CD4-positive, alpha-beta T cell treated with Interleukin-15 for 1 hour (primary cell): ENCODE data around the gene TEX13A.
"Not testable (repeated sequence)": the region's sequence is repeated elsewhere in the genome, so short reads cannot be mapped to it uniquely, and the experiment has no call there.

Source experiments
- DNase-seq: peaks from one replicate; pipeline ENCODE4 v3.0.0-alpha.2; 2020

The TEX13A gene, protein sequence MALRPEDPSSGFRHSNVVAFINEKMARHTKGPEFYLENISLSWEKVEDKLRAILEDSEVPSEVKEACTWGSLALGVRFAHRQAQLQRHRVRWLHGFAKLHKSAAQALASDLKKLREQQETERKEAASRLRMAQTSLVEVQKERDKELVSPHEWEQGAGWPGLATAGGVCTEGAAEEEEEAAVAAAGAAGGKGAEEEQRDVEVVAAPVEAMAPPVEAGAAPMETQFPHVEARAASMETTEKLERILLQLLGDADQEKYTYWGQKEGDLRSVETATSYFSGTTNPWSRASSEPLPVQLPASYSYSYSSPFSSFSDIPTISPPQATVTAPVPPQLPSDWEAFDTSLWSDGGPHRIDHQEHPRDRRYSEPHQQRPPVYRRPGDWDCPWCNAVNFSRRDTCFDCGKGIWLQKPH

GRCh38 chrX:105220636-105221035 lies at the start of gene TEX13A:
Gene TEX13A (minus strand): TSS chrX:105220694. CDS start chrX:105220397, 297 bp downstream.
- DNase-seq, result no peak

DNA sequence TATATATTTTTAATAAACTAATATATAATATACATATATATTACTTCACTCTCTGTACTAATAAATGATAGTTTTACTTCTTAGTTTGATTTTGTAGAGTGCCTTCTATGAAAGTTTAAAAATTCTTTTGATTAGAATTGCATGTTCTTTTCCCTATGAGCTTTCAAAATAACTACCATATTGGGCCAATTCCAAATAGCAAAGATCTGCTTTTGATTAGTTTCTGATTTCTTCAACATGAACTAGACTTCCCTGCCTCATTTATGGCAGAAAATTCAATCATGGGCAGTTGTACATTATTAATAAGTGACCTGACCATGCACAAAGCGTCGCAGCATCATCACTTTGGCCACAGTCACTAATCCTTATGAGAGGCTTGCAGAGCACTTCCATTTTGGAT lies 48.9 kb upstream of the TEX13A start:
- DNase-seq, result no peak

DNA sequence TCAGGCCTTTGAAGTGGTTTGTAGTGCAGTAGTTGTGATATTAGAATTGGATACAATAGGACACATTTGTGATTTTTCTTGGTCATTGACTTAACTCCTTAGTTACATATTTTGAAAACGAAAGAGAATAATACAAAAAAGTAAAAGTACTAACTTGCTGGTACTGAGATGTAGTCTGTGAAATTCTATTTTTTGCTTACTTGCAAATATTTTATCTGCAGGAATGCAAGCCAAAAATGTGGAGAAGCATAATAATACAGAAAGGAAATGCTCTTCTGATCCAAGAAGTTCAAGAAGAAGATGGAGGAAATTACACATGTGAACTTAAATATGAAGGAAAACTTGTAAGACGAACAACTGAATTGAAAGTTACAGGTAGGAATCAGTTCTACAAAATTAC lies 46.7 kb upstream of the TEX13A start:
- no peak for DNase-seq

DNA sequence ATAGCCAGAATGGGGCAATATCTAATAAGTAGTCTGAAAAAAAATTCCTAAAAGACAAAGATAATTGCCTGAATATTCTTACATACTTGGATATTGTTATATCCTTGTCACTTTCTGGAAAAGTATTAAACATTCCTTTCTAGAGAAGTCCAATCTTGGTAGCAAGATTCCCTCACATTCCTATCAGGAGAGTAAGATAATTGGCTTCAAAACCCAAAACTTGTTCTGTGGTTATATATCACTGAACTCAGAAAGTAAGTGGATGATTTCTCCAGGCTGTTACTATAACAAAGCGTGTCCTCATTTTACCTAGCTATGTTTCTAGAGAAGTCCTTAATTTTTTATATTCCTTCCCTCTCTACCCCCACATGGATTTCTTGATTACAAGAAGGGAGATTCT lies 46.0 kb upstream of the TEX13A start:
- DNase-seq, result no peak

GRCh38 chrX:105265093-105265492 lies 44.6 kb upstream of the TEX13A start:
- no peak for DNase-seq

DNA sequence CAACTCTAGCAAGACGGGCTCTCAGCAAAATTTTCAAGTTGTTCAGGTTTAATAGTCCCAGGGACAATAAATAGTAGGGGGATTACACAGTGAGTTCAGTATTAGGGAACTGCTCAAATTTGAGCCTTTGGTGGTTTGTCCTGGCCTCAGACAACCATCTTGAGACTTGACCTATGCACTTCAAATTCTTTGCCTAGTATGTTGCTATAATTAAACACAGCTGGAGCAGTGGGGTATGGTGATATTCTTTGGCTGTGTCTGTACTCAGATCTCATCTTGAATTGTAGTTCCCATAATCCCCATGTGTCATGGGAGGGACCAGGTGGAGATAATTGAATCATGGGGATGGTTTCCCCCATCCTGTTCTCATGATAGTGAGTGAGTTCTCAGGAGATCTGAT lies 43.3 kb upstream of the TEX13A start:
- DNase-seq, result no peak

DNA sequence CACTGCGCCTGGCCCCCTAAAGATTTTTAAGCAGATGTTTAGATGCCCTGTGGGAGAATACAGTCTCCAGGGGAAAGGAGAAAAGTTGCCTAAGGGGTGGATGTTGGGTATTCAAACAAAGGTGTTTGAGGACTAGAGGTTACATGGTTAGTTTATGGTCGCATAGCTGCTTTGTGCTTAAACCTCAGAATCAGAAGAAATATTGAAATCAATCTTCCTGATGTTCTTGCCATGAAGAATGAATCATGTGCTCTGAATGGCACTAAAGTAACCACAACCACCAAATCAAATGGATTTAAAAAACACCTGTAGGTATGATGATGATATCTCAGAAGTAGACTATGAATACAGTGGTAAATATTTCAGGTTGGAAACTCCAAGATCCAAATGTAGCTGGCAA lies 42.7 kb upstream of the TEX13A start:
- DNase-seq, result no peak

DNA sequence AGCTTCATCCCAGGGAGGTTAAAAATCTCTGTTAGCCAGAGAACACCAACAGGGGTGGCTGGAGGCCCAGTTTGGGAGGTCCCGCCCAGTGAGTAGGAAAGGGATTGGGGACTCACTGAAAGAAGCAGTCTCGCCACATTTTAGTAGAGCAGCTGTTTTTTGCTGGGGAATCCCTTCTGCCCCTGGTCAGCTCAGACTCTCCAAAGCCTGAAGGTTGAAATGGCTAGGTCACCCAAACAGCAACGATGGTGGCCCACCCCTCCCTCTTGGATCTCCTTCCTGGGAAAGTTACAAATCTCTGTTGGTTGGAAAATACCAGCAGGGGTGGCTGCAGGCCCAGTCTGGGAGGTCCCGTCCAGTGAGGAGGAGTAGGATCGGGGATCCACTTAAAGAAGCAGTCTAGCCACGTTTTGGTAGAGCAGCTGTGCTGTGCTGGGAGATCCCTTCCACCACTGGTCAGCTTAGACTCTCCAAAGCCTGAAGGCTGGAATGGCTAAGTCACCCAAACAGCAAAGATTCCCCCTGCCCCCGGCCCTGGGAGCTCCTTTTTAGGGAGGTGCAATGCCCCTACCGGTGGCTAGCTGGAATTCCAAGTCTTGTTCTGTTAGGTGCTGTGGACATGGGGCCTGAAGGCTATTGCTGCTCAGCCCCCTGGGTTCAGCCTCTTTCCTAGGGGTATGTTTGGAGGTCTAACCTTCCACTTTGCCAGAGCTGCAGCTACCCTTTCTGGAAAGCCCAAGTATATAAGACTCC lies 40.0 kb upstream of the TEX13A start:
- no peak for DNase-seq

- no peak for DNase-seq
Measured at GRCh38 chrX:105241056-105241455, 20.6 kb upstream of the TEX13A start.

- DNase-seq, result not testable (repeated sequence)
Measured at GRCh38 chrX:105237407-105237806, 16.9 kb upstream of the TEX13A start.

GRCh38 chrX:105229146-105229545 lies 8.7 kb upstream of the TEX13A start:
- no peak for DNase-seq

DNA sequence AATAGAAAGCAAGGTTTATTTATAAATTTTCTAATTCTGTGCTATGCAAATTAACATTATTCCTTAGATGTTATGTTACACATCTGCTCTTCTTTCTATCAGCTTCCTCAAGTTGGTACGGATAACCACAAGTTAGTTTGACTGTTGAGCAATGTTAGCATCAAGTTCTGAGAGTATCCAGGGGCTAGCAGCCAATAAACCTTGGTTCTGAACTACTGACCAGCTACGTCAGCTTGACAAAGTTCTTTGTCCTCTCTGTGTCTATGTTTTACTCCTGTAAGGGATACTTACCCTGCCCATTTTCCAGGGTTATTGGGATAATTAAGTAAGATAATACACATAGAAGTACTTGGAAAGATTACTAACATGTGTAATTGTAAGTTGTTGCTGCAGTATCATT lies 8.1 kb upstream of the TEX13A start:
- no peak for DNase-seq

DNA sequence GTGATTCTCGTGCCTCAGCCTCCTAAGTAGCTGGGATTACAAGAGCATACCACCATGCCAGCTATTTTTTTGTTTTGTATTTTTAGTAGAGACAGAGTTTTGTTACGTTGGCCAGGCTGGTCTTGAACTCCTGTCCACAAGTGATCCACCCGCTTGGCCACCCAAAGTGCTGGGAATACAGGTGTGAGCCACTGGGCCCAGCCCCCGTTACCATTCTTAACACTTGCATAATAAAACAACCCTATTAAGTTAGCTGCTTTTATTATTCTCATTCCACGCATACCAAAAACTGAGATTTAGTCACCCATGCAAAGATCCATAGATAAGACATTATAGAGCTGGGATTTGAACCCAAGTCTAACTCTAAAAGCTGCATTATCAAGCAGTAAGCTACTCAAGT lies 6.0 kb upstream of the TEX13A start:
- no peak for DNase-seq

DNA sequence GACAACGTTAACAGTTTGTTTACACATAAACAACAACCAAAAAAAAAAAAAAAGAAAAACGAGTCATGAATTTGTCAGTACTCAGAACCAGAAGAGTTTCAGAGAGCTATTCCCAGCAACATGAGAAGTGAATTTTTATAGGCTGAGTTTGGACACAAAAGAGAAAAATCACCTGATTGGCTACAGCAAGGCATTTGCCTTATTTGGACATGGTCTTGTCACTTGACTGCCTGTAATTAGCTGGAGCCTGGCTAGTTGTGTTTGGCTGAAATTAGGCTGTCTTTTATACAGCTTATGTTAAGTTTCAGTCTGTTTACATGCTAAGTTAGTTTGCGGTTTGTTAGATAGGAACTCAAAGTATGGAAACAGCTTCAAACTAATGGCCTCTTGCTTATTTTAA lies 880 bp upstream of the TEX13A start:
- DNase-seq, result no peak

DNA sequence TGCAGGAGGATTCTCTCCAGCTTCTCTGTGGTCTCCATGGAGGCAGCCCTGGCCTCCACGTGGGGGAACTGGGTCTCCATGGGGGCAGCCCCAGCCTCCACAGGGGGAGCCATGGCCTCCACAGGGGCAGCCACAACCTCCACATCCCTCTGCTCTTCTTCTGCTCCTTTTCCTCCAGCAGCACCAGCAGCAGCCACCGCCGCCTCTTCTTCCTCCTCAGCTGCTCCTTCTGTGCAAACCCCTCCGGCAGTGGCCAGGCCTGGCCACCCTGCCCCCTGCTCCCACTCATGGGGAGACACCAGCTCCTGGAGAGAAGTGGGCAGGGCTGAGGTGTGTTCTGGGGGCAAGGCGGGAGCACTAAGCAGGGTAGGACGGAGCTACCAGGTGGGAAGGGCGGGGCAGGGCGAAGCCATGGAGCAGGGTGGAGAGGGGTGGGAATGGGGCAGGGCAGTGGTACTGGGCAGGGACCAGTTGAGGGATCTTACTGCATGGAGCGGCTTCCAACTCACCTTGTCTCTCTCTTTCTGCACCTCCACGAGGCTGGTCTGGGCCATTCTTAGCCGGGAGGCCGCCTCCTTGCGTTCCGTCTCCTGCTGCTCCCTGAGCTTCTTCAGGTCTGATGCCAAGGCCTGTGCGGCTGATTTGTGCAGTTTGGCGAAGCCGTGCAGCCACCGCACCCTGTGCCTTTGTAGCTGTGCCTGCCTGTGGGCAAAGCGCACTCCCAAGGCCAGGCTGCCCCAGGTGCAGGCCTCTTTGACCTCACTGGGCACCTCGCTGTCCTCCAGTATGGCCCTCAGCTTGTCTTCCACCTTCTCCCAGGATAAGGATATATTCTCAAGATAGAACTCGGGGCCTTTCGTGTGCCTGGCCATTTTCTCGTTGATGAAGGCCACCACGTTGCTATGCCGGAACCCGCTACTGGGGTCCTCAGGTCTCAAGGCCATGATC lies 766 bp downstream of the TEX13A start:
- DNase-seq, result no peak

DNA sequence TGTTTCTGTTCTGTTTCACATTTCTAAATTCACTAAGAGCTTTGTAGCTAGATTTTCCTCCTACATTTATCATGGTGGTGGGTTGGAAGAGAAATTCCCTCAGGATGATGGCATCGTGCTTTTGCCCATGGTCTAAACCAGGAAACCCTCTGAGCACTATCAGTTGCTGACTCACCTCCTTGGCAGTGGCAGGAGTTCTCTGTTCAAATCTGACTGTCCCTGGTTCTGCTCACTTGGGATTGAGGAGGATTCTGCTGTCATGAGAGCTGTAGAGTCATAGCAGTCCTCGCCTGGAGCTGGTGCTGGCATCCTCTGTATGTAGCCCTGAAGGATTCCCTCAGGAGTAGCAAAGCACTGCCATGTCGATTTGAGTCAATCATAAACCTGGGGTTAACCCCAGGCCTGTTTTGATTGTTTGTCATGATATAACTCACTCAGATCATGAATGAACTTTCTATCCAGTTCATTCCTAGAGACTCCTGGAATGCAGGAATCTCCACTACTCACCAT lies 9.4 kb downstream of the TEX13A start:
- DNase-seq, result no peak

DNA sequence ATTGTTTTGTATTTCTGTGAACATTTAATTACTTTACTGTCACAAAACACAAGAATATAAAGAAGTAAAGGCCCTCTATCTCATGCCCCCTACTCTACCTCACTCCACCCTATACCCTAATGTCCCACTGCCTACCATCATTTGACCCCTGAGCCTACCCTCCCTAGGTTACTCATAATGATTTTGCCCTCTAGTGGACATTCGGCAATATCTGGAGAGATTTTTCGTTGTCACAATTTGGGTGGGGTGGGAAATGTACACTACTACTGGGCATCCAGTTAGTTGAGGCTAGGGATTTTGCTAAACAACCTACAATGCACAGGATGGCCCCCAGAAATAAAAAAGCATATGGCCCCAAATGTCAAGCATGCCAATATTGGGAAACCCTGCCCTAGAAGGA lies 10.2 kb downstream of the TEX13A start:
- DNase-seq, result no peak

- no peak for DNase-seq
Measured at GRCh38 chrX:105209406-105209805, 11.1 kb downstream of the TEX13A start.

- no peak for DNase-seq
Measured at GRCh38 chrX:105191878-105192277, 28.6 kb downstream of the TEX13A start.

DNA sequence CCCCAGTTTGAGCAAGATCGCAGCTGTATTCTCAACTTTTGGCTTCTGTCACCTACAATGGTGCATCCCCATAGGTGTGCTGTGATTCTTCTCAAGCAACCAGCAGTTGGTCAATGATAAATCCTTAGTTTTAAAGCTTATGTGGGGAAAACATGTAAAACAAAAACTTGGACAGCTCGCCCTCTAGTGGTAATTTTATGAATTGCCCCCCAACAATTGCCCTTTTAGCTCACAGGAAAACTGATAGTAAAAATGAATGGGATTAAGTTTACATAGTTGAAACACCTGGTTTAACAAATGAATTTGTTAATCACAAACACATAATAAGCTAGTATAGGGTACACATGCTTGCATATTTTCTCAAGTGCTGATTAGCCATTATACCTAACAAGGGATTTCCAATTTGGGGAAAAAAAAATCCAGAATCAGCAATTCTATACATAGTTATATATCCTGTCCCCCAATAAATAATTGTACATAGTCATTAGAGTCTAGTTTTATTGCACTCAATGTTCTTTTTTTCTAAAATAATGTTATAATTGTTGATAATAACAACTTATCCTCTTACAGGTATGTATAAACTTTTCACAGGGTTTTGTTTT lies 30.1 kb downstream of the TEX13A start:
- no peak for DNase-seq

DNA sequence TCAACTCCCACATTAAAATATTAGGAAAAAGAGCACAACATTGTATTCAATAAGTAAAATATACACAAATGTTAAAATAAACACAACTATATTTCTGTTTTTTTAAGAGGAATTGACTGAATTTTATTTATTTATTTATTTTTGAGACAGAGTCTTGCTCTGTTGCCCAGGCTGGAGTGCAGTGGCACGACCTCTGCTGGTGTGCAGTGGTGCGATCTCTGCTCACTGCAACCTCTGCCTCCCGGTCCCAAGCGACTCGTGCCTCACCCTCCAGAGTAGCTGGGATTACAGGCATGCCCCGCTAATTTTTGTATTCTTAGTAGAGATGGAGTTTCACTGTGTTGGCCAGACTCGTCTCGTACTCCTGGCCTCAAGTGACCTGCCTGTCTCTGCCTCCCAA lies 31.4 kb downstream of the TEX13A start:
- DNase-seq, result no peak

GRCh38 chrX:105179644-105180043 lies 40.9 kb downstream of the TEX13A start:
- DNase-seq, result no peak

DNA sequence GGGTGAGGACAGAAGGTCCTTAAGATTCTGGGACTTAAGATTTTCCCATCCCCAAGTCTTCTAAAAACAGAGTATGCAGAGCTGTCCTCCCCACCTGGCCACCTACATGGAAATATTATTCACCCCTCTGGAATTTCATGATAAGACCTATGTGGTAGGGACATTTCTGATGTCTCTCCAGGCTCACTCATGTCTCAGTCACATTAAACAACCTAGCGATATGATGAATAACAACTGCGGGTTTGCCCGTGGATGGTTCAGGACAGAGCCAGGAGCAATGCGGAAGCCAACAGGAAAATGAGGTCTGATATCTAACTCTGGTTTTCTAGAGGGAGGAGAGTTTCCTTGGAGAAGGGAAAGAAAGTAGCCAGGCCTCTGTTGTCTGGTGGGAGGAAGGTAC lies 47.4 kb downstream of the TEX13A start:
- DNase-seq, result no peak
